ENCODE data around the gene PCDHB12. TPM values are rescaled to one million over a fixed set of nuclear protein-coding genes. Genes with fewer than 3 reads are reported as not detected.
A peak's percentile ranks its signal among the peaks of the same experiment; 100 is the strongest.
"Not testable (repeated sequence)": the region's sequence is repeated elsewhere in the genome, so short reads cannot be mapped to it uniquely, and the experiment has no call there.

The PCDHB12 gene
- total and polyA plus RNA-seq, 2 donors from 2014 or later, result 0.77 to 2.5 TPM

GRCh38 chr5:141175933-141176332 is 32.6 kb upstream of the PCDHB12 start:
- H3K9me3 ChIP-seq (ENCODE audit: control insufficient read depth in 2 of 3, insufficient read depth in 1 of 3, low read length in 3 of 3), result peaks cover 2 to 25% (median 18%) of the 10 kb centered on the region in 3 donors
- intact Hi-C loops (cut with DNase I), result no loop called here

GRCh38 chr5:141177577-141178191 is 30.8 kb upstream of the PCDHB12 start, which contains the start of gene PCDHB8:
Gene PCDHB8 (plus strand): TSS chr5:141177790. CDS start chr5:141178035, 245 bp downstream.
- H3K27ac ChIP-seq (ENCODE audit: low read depth in 2 of 2, low read length in 2 of 2); FAIRE-seq; intact Hi-C loops (cut with DNase I); H3K9ac ChIP-seq (ENCODE audit: low read length in 3 of 3); H3K27me3 ChIP-seq (ENCODE audit: control insufficient read depth, insufficient read depth, low read length); DNase-seq; H3K4me1 ChIP-seq (ENCODE audit: control insufficient read depth in 2 of 3, insufficient read depth in 2 of 3, low read depth in 1 of 3, low read length in 3 of 3); H3K4me3 ChIP-seq (ENCODE audit: low read length in 3 of 3); H3K36me3 ChIP-seq (ENCODE audit: control insufficient read depth in 2 of 3, insufficient read depth in 3 of 3, low read length in 3 of 3): not testable (repeated sequence)
- H3K9me3 ChIP-seq (ENCODE audit: control insufficient read depth in 2 of 3, insufficient read depth in 1 of 3, low read length in 3 of 3), result peaks cover 2 to 28% (median 18%) of the 10 kb centered on the region in 3 donors

More at GRCh38 chr5:141175933-141176332, 32.6 kb upstream of the PCDHB12 start:
- H3K4me3 ChIP-seq (ENCODE audit: low read length in 3 of 3), result no peak overlapping the region
- no peak overlapping the region for H3K27ac ChIP-seq (ENCODE audit: low read depth in 2 of 2, low read length in 2 of 2)
- no peaks in the 10 kb centered on the region for H3K4me1 ChIP-seq (ENCODE audit: control insufficient read depth in 2 of 3, insufficient read depth in 2 of 3, low read depth in 1 of 3, low read length in 3 of 3)
- FAIRE-seq, result no peak
- H3K9ac ChIP-seq (ENCODE audit: low read length in 3 of 3), result no peak overlapping the region
- no peaks in the 10 kb centered on the region for H3K36me3 ChIP-seq (ENCODE audit: control insufficient read depth in 2 of 3, insufficient read depth in 3 of 3, low read length in 3 of 3)
- no peak for DNase-seq
- no peak for TF ChIP-seq CTCF (IDR thresholded peaks at IDR 0.05; ENCODE audit: borderline replicate concordance, extremely low read depth, insufficient read depth)
- peaks cover 2% of the 10 kb centered on the region for H3K27me3 ChIP-seq (ENCODE audit: control insufficient read depth, insufficient read depth, low read length)

- H3K9me3 ChIP-seq (ENCODE audit: control insufficient read depth in 2 of 3, insufficient read depth in 1 of 3, low read length in 3 of 3), result peaks cover 2 to 28% (median 26%) of the 10 kb centered on the region in 3 donors
- peak in 1 of 5 donors; percentile 35 for DNase-seq
- H3K27me3 ChIP-seq (ENCODE audit: control insufficient read depth, insufficient read depth, low read length); H3K4me3 ChIP-seq (ENCODE audit: low read length in 3 of 3); H3K9ac ChIP-seq (ENCODE audit: low read length in 3 of 3); H3K36me3 ChIP-seq (ENCODE audit: control insufficient read depth in 2 of 3, insufficient read depth in 3 of 3, low read length in 3 of 3); intact Hi-C loops (cut with DNase I); H3K4me1 ChIP-seq (ENCODE audit: control insufficient read depth in 2 of 3, insufficient read depth in 2 of 3, low read depth in 1 of 3, low read length in 3 of 3); FAIRE-seq; H3K27ac ChIP-seq (ENCODE audit: low read depth in 2 of 2, low read length in 2 of 2): not testable (repeated sequence)
Observed at GRCh38 chr5:141179371-141179770, 29.1 kb upstream of the PCDHB12 start.

- H3K27ac ChIP-seq (ENCODE audit: low read depth in 2 of 2, low read length in 2 of 2); H3K9ac ChIP-seq (ENCODE audit: low read length in 3 of 3); H3K4me1 ChIP-seq (ENCODE audit: control insufficient read depth in 2 of 3, insufficient read depth in 2 of 3, low read depth in 1 of 3, low read length in 3 of 3); FAIRE-seq; H3K27me3 ChIP-seq (ENCODE audit: control insufficient read depth, insufficient read depth, low read length); H3K36me3 ChIP-seq (ENCODE audit: control insufficient read depth in 2 of 3, insufficient read depth in 3 of 3, low read length in 3 of 3); H3K4me3 ChIP-seq (ENCODE audit: low read length in 3 of 3); intact Hi-C loops (cut with DNase I): not testable (repeated sequence)
- peak in 1 of 5 donors; percentile 56 for DNase-seq
- peaks cover 2 to 29% (median 26%) of the 10 kb centered on the region in 3 donors for H3K9me3 ChIP-seq (ENCODE audit: control insufficient read depth in 2 of 3, insufficient read depth in 1 of 3, low read length in 3 of 3)
Observed at GRCh38 chr5:141179876-141180275, 28.6 kb upstream of the PCDHB12 start.

GRCh38 chr5:141180313-141180712 is 28.2 kb upstream of the PCDHB12 start:
- peaks cover 2 to 25% (median 25%) of the 10 kb centered on the region in 3 donors for H3K9me3 ChIP-seq (ENCODE audit: control insufficient read depth in 2 of 3, insufficient read depth in 1 of 3, low read length in 3 of 3)
- no peak for TF ChIP-seq CTCF (IDR thresholded peaks at IDR 0.05; ENCODE audit: borderline replicate concordance, extremely low read depth, insufficient read depth)
- H3K9ac ChIP-seq (ENCODE audit: low read length in 3 of 3), result no peak overlapping the region
- H3K27ac ChIP-seq (ENCODE audit: low read depth in 2 of 2, low read length in 2 of 2), result no peak overlapping the region
- H3K4me1 ChIP-seq (ENCODE audit: control insufficient read depth in 2 of 3, insufficient read depth in 2 of 3, low read depth in 1 of 3, low read length in 3 of 3), result no peaks in the 10 kb centered on the region
- DNase-seq (no peak), FAIRE-seq (peak; percentile 3)
- H3K36me3 ChIP-seq (ENCODE audit: control insufficient read depth in 2 of 3, insufficient read depth in 3 of 3, low read length in 3 of 3), result no peaks in the 10 kb centered on the region
- intact Hi-C loops (cut with DNase I), result no loop called here
- peaks cover 2% of the 10 kb centered on the region for H3K27me3 ChIP-seq (ENCODE audit: control insufficient read depth, insufficient read depth, low read length)
- no peak overlapping the region for H3K4me3 ChIP-seq (ENCODE audit: low read length in 3 of 3)
